Measurements from ENCODE around the gene SNX20.

SNX20 gene

DNA sequence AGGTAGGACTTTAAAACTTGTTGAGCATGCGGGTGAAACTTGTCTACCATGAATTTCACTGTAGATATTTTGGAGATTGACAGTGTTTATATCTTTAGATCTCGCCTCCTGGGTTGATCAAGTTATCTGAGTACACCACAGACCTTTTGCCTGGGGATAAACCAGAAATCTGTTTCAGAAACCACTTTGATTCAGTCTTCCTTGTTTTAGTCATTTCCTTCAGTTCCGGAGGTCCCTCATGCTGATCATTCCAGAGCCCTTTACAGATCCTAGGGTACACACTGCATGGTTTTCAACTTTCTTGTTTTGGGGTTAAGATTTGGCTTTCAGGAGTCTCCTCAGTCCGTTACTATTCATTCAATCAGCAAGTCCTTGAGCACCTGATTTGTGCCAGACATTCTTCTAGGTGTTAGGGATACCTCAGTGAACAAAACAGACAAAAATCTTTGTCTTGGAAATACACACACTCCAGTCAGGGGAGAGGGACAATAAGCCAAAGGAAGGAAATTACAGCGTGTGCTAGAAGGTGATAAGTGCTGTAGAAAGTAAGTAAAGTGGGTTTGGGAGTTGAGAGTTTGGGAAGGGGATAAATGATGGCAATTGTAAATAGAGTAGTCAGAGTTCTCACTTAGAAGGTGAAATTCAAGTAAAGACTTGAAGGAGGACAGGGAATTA, 24.5 kb upstream of the SNX20 start:
- DNase-seq (ENCODE audit: low read depth) = no peak
- TF ChIP-seq, protein P1, sequence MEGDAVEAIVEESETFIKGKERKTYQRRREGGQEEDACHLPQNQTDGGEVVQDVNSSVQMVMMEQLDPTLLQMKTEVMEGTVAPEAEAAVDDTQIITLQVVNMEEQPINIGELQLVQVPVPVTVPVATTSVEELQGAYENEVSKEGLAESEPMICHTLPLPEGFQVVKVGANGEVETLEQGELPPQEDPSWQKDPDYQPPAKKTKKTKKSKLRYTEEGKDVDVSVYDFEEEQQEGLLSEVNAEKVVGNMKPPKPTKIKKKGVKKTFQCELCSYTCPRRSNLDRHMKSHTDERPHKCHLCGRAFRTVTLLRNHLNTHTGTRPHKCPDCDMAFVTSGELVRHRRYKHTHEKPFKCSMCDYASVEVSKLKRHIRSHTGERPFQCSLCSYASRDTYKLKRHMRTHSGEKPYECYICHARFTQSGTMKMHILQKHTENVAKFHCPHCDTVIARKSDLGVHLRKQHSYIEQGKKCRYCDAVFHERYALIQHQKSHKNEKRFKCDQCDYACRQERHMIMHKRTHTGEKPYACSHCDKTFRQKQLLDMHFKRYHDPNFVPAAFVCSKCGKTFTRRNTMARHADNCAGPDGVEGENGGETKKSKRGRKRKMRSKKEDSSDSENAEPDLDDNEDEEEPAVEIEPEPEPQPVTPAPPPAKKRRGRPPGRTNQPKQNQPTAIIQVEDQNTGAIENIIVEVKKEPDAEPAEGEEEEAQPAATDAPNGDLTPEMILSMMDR (conservative IDR thresholded peaks at IDR 0.05; ENCODE audit: low read depth, low read length) = no peak
- H3K4me3 ChIP-seq (ENCODE audit: low read length) = no peak overlapping the region

- TF ChIP-seq, protein P1 (conservative IDR thresholded peaks at IDR 0.05; ENCODE audit: low read depth, low read length) = no peak
- H3K4me3 ChIP-seq (ENCODE audit: low read length) = no peak overlapping the region
- no peak for DNase-seq (ENCODE audit: low read depth)
Measured at GRCh38 chr16:50704245-50704644, 23.1 kb upstream of the SNX20 start.

- H3K4me3 ChIP-seq (ENCODE audit: low read length) = no peak overlapping the region
- TF ChIP-seq, protein P1 (conservative IDR thresholded peaks at IDR 0.05; ENCODE audit: low read depth, low read length) = no peak
- no peak for DNase-seq (ENCODE audit: low read depth)
Measured at GRCh38 chr16:50702725-50703124, 21.6 kb upstream of the SNX20 start.

- no peak for DNase-seq (ENCODE audit: low read depth)
- no peak overlapping the region for H3K4me3 ChIP-seq (ENCODE audit: low read length)
- TF ChIP-seq, protein P1 (conservative IDR thresholded peaks at IDR 0.05; ENCODE audit: low read depth, low read length) = no peak
Measured at GRCh38 chr16:50699326-50700159, 18.4 kb upstream of the SNX20 start.

DNA sequence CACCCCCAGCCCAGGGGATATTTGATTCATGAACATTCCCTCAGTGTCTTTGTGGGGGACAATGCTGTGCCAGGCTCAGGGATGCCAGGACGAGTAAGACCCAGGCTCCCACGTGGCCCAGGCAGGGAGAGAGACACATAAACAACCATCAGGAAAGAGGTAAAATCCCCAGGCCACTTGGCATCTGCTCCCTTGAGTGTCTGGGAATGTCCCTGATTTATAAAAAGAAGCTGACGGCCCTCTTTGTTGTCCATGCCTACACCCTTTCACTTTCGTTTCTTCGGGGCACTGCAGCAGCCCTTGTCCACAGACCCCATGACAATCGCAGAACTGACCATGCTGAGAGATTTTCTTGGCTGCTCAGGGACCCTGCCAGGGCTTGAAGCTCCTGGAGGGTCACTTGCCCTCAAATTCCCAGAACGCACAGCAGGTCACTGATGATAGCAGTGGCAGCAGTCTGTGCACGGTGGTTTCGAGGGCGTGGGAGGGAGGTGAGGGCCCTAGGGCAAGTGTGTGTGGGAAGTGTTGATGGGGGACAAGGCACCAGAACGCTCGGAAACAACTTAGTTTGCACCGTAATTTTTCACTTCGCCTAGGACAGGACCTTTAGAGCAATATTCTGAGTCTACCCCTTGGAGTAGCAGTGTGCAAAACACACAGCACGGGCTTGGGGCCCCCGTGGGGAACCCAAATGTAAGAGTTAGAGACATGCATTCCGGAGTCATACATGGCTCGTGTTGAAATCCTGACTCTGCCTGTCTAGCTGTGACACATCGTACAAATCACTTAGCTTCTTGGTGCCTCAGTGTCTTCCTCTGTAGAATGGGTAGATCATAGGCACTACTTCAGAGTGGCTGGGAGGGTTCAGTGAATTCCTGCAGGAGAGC, 17.0 kb upstream of the SNX20 start:
- no peak for DNase-seq (ENCODE audit: low read depth)

DNA sequence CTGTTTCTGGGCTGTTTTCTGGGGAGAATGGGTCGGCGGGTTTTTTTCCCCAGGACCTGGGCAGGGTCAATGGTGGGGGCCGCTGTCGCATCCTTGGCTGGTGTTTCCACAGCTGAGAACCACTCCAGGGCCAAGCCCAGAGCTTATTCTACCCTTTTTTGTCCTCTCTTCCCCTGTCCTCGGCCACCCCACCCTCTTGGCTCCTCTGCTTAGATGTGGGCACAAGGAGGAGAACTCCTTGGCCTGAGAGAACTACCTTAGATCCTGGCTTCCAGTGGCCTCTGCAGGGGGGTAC, 16.3 kb upstream of the SNX20 start:
- TF ChIP-seq, protein P1 (conservative IDR thresholded peaks at IDR 0.05; ENCODE audit: low read depth, low read length) = no peak
- H3K4me3 ChIP-seq (ENCODE audit: low read length) = no peak overlapping the region
- no peak for DNase-seq (ENCODE audit: low read depth)

More for the DNA sequence above, 17.0 kb upstream of the SNX20 start:
- no peak overlapping the region for H3K4me3 ChIP-seq (ENCODE audit: low read length)
- TF ChIP-seq, protein P1 (conservative IDR thresholded peaks at IDR 0.05; ENCODE audit: low read depth, low read length) = no peak

Data from retinal pigment epithelial cell (primary cell).